GM21381 (cell line): Measurements from ENCODE around the gene CCDC160.

Experiments
- ATAC-seq: cut with Tn5 transposase; IDR thresholded peaks from one replicate; pipeline ENCODE4 v1.9.1; 2021; ENCODE audit warnings: mild to moderate bottlenecking, moderate library complexity; ENCODE audit not compliant: unreplicated experiment

The CCDC160 gene

GRCh38 chrX:134294548-134294947 is 57.6 kb downstream of the CCDC160 start:
- no peak for ATAC-seq
